WTC11 (cell line): ENCODE data around the gene PIK3R6. TPM values are rescaled to one million over a fixed set of nuclear protein-coding genes. Genes with fewer than 3 reads are reported as not detected.

Source experiments
- ATAC-seq: fragments of 200-7000 bp; cut with Tn5 transposase; 2 replicates; pipeline ENCODE4 v1.10.0; 2021; ENCODE audit warnings: mild to moderate bottlenecking, moderate library complexity
- CTCF ChIA-PET: fragments of 300-600 bp; sonication (Branson Sonifier 250); formaldehyde crosslinking; loops from one replicate; lab custom pipeline; 2021; ENCODE audit warnings: antibody characterized with exemption; lab: Charles Lee
- POLR2A ChIA-PET: fragments of 350-600 bp; sonication (Branson Sonifier 250); formaldehyde crosslinking; loops from one replicate; lab custom pipeline; 2021; ENCODE audit warnings: antibody characterized with exemption; lab: Charles Lee
- DNase-seq: peaks from one replicate; pipeline ENCODE4 v3.0.0; 2021; ENCODE audit warnings: low spot score
- H3K27ac Mint-ChIP-seq: 2 replicates; pipeline ENCODE4 v1.8.0; 2021; ENCODE audit warnings: mixed read lengths
- H3K27me3 Mint-ChIP-seq: 2 replicates; pipeline ENCODE4 v1.8.0; 2021; ENCODE audit warnings: low read depth, mild to moderate bottlenecking, moderate library complexity, mixed read lengths
- H3K36me3 Mint-ChIP-seq: 2 replicates; pipeline ENCODE4 v1.8.0; 2021; ENCODE audit warnings: mixed read lengths
- H3K4me1 Mint-ChIP-seq: 2 replicates; pipeline ENCODE4 v1.8.0; 2022; ENCODE audit warnings: mixed read lengths
- H3K4me3 Mint-ChIP-seq: 2 replicates; pipeline ENCODE4 v1.8.0; 2021; ENCODE audit warnings: mild to moderate bottlenecking, moderate library complexity, mixed read lengths
- H3K9me3 Mint-ChIP-seq: 2 replicates; pipeline ENCODE4 v1.8.0; 2021; ENCODE audit warnings: mixed read lengths
- AFF4 ChIP-seq: sonication (generic); formaldehyde crosslinking; IDR thresholded peaks from 2 replicates; pipeline ENCODE4 v1.8.1; 2023; ENCODE audit warnings: mild to moderate bottlenecking, missing genetic modification reagents, borderline replicate concordance
- AR ChIP-seq: fragments of 250-450 bp; sonication (Bioruptor Pico); IDR thresholded peaks from 2 replicates; pipeline ENCODE4 v1.9.0; 2021; ENCODE audit warnings: mild to moderate bottlenecking
- ATF1 ChIP-seq: sonication (generic); formaldehyde crosslinking; IDR thresholded peaks from 2 replicates; pipeline ENCODE4 v1.8.1; 2023; ENCODE audit warnings: mild to moderate bottlenecking, moderate library complexity, missing genetic modification reagents
- CBFB ChIP-seq: sonication (generic); formaldehyde crosslinking; IDR thresholded peaks from 2 replicates; pipeline ENCODE4 v1.8.1; 2022; ENCODE audit warnings: mild to moderate bottlenecking, low read depth, missing genetic modification reagents
- E2F1 ChIP-seq: sonication (generic); formaldehyde crosslinking; IDR thresholded peaks from 2 replicates; pipeline ENCODE4 v1.8.0; 2022; ENCODE audit warnings: mild to moderate bottlenecking, missing genetic modification reagents
- ESRRA ChIP-seq: sonication (generic); formaldehyde crosslinking; IDR thresholded peaks from 2 replicates; pipeline ENCODE4 v1.8.1; 2022; ENCODE audit warnings: mild to moderate bottlenecking, missing genetic modification reagents, borderline replicate concordance
- HMGA2 ChIP-seq: fragments of 250-450 bp; sonication (Bioruptor Pico); IDR thresholded peaks from 2 replicates; pipeline ENCODE4 v1.4.0; 2021; ENCODE audit warnings: mild to moderate bottlenecking, moderate library complexity
- HMGXB4 ChIP-seq: sonication (generic); formaldehyde crosslinking; IDR thresholded peaks from 2 replicates; pipeline ENCODE4 v1.8.1; 2023; ENCODE audit warnings: mild to moderate bottlenecking, moderate library complexity, missing genetic modification reagents
- JAZF1 ChIP-seq: fragments of 250-450 bp; sonication (Bioruptor Pico); IDR thresholded peaks from 2 replicates; pipeline ENCODE4 v1.9.0; 2021; ENCODE audit warnings: moderate library complexity, mild to moderate bottlenecking, inconsistent platforms
- KAT7 ChIP-seq: sonication (generic); formaldehyde crosslinking; IDR thresholded peaks from 2 replicates; pipeline ENCODE4 v1.8.1; 2023; ENCODE audit warnings: missing genetic modification reagents, mild to moderate bottlenecking, borderline replicate concordance
- NFATC4 ChIP-seq: fragments of 250-450 bp; sonication (Bioruptor Pico); IDR thresholded peaks from 2 replicates; pipeline ENCODE4 v1.9.0; 2021; ENCODE audit warnings: mild to moderate bottlenecking
- NFYB ChIP-seq: sonication (generic); formaldehyde crosslinking; conservative IDR thresholded peaks from 2 replicates; pipeline ENCODE4 v1.8.0; 2022; ENCODE audit warnings: low read depth, missing genetic modification reagents
- PREB ChIP-seq: sonication (generic); formaldehyde crosslinking; IDR thresholded peaks from 2 replicates; pipeline ENCODE4 v1.8.1; 2022; ENCODE audit warnings: mild to moderate bottlenecking, missing genetic modification reagents, moderate library complexity, borderline replicate concordance
- RORB ChIP-seq: fragments of 250-450 bp; sonication (Bioruptor Pico); IDR thresholded peaks from 2 replicates; pipeline ENCODE4 v1.9.0; 2021; ENCODE audit warnings: mild to moderate bottlenecking
- STAT6 ChIP-seq: sonication (generic); formaldehyde crosslinking; conservative IDR thresholded peaks from 2 replicates; pipeline ENCODE4 v1.8.1; 2023; ENCODE audit warnings: mild to moderate bottlenecking, low read depth, missing genetic modification reagents, moderate library complexity
- TEAD4 ChIP-seq: sonication (generic); formaldehyde crosslinking; IDR thresholded peaks from 2 replicates; pipeline ENCODE4 v1.8.0; 2022; ENCODE audit warnings: mild to moderate bottlenecking, missing genetic modification reagents
- ZBTB21 ChIP-seq: sonication (generic); formaldehyde crosslinking; IDR thresholded peaks from 2 replicates; pipeline ENCODE4 v1.8.1; 2023; ENCODE audit warnings: mild to moderate bottlenecking, missing genetic modification reagents, borderline replicate concordance
- ZNF263 ChIP-seq: sonication (generic); formaldehyde crosslinking; IDR thresholded peaks from 2 replicates; pipeline ENCODE4 v1.8.1; 2022; ENCODE audit warnings: low read depth, mild to moderate bottlenecking, moderate library complexity, missing genetic modification reagents
- ZNF281 ChIP-seq: sonication (generic); formaldehyde crosslinking; IDR thresholded peaks from 2 replicates; pipeline ENCODE4 v1.8.0; 2023; ENCODE audit warnings: mild to moderate bottlenecking, missing genetic modification reagents
- ZNF423 ChIP-seq: fragments of 250-450 bp; sonication (Bioruptor Pico); IDR thresholded peaks from 2 replicates; pipeline ENCODE4 v2.1.2; 2022; ENCODE audit warnings: mild to moderate bottlenecking, moderate library complexity
- total RNA-seq: library from RNA; stranded (reverse); gene quantifications from 3 replicates; pipeline ENCODE4 v1.2.3, GENCODE V29; 2021

PIK3R6 gene
- total RNA-seq, 1 experiment from 2014 or later = 0.15 TPM

- no peaks in the 10 kb centered on the region for H3K36me3 Mint-ChIP-seq
- no peak for DNase-seq
- TF ChIP-seq AR (CRISPR knock-in tag) = no peak
- no peak for TF ChIP-seq AFF4
- no peak for TF ChIP-seq ZNF423 (CRISPR knock-in tag)
- no peak for TF ChIP-seq E2F1 (CRISPR knock-in tag)
- TF ChIP-seq HMGA2 (CRISPR knock-in tag) = no peak
- TF ChIP-seq PREB (CRISPR knock-in tag) = no peak
- TF ChIP-seq RORB = no peak
- no peak for TF ChIP-seq ESRRA (CRISPR knock-in tag)
- no peak for TF ChIP-seq TEAD4 (CRISPR knock-in tag)
- no peak for TF ChIP-seq STAT6 (CRISPR knock-in tag)
- no peak for TF ChIP-seq ZBTB21 (CRISPR knock-in tag)
- TF ChIP-seq KAT7 (CRISPR knock-in tag) = no peak
- TF ChIP-seq NFYB = no peak
- TF ChIP-seq CBFB (CRISPR knock-in tag) = no peak
- no peak for TF ChIP-seq ZNF281 (CRISPR knock-in tag)
- TF ChIP-seq NFATC4 = no peak
- TF ChIP-seq HMGXB4 = no peak
- no peak for TF ChIP-seq JAZF1 (CRISPR knock-in tag)
- TF ChIP-seq ATF1 (CRISPR knock-in tag) = no peak
- no peak for TF ChIP-seq ZNF263
- H3K4me3 Mint-ChIP-seq = no peak overlapping the region
- CTCF ChIA-PET = interaction anchor here (1.3 to 3.4 kb wide), 2 partner anchors 36 to 54 kb away, joined by 4 to 12 read pairs; partner anchors contain the start of gene MFSD6L
- no peak for ATAC-seq
- no peaks in the 10 kb centered on the region for H3K27me3 Mint-ChIP-seq
- H3K9me3 Mint-ChIP-seq = 0 out of 2 replicates have a peak, but pooled peaks cover 5% of the 10 kb centered on the region
- peaks cover 25% of the 10 kb centered on the region for H3K4me1 Mint-ChIP-seq
- no peak overlapping the region for H3K27ac Mint-ChIP-seq
- POLR2A ChIA-PET = no interaction called here
Measured at GRCh38 chr17:8835106-8835505, 32.4 kb downstream of the PIK3R6 start.
